Measurements from ENCODE around the gene CDKAL1. TPM values are rescaled to one million over a fixed set of nuclear protein-coding genes. Genes with fewer than 3 reads are reported as not detected.

Gene CDKAL1
- total RNA-seq, 1 donor from 2014 or later, result 9.1 TPM

- DNase-seq, result no peak
- no peaks in the 10 kb centered on the region for H3K27me3 ChIP-seq (ENCODE audit: low read depth)
- no peaks in the 10 kb centered on the region for H3K9me3 ChIP-seq (replicated peaks)
- H3K4me1 ChIP-seq, result peaks cover 35% of the 10 kb centered on the region
- H3K27ac ChIP-seq (replicated peaks), result no peak overlapping the region
- intact Hi-C loops (cut with micrococcal nuclease), result no loop called here
- no peak overlapping the region for H3K4me3 ChIP-seq
- TF ChIP-seq CTCF (IDR thresholded peaks at IDR 0.05; ENCODE audit: borderline replicate concordance), result no peak
- no peaks in the 10 kb centered on the region for H3K36me3 ChIP-seq
These were observed 569.5 kb downstream of the CDKAL1 start for GRCh38 chr6:21103626-21104224.

GRCh38 chr6:21104288-21104687 is 570.0 kb downstream of the CDKAL1 start:
- DNase-seq, result no peak
- H3K4me1 ChIP-seq, result peaks cover 36% of the 10 kb centered on the region
- H3K27ac ChIP-seq (replicated peaks), result no peak overlapping the region
- TF ChIP-seq CTCF (IDR thresholded peaks at IDR 0.05; ENCODE audit: borderline replicate concordance), result no peak
- H3K36me3 ChIP-seq, result no peaks in the 10 kb centered on the region
- H3K27me3 ChIP-seq (ENCODE audit: low read depth), result no peaks in the 10 kb centered on the region
- no peak overlapping the region for H3K4me3 ChIP-seq
- intact Hi-C loops (cut with micrococcal nuclease), result no loop called here
- no peaks in the 10 kb centered on the region for H3K9me3 ChIP-seq (replicated peaks)

GRCh38 chr6:21107796-21108195 is 573.5 kb downstream of the CDKAL1 start:
- H3K27me3 ChIP-seq (ENCODE audit: low read depth), result no peaks in the 10 kb centered on the region
- no peaks in the 10 kb centered on the region for H3K9me3 ChIP-seq (replicated peaks)
- no peak for DNase-seq
- TF ChIP-seq CTCF (IDR thresholded peaks at IDR 0.05; ENCODE audit: borderline replicate concordance), result no peak
- no peaks in the 10 kb centered on the region for H3K36me3 ChIP-seq
- intact Hi-C loops (cut with micrococcal nuclease), result no loop called here
- H3K4me1 ChIP-seq, result peaks cover 43% of the 10 kb centered on the region
- no peak overlapping the region for H3K27ac ChIP-seq (replicated peaks)
- H3K4me3 ChIP-seq, result no peak overlapping the region

DNA sequence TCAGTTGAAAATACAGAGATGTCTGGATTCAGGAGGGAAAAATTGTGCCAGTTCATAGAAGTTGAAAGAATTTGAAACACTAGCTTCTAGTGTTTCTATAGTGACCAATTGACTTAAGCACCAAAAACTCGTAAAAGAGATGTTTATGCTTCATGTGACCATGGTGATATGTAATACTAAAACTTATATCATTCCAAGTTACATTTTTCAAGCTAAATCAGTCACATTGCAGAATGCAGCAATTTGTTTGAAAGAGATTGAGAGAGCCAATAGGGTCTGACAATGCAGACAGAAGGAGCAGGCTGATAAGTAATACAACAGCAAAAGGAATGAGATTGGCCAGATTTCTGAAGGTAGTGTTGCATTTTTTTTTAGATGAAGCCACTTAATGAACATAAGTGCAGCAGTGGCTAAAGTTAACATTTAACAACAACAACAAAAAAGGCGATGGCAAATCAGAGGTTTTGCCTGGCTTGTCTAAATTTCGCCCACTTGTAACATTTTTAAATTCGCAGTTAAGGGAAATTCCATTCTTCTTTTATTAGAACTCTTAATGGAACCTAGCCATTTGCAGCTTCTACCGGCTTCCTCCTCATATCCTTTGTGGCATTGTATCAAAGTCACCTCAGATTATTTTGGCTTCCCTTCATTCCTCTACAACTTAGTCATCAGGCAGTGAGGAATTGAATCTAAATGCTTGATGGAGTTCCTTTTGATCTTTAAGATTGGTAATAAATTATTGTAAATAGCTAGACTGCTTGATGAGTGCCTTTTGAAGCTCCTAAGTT is 575.3 kb downstream of the CDKAL1 start:
- Histone ChIP-seq H3K4me3 (no peak overlapping the region), H3K36me3 (no peaks in the 10 kb centered on the region), H3K27me3 (ENCODE audit: low read depth) (no peaks in the 10 kb centered on the region), H3K4me1 (peaks cover 33% of the 10 kb centered on the region), H3K9me3 (replicated peaks) (no peaks in the 10 kb centered on the region), H3K27ac (replicated peaks) (no peak overlapping the region)
- no peak for DNase-seq
- intact Hi-C loops (cut with micrococcal nuclease), result no loop called here
- no peak for TF ChIP-seq CTCF (IDR thresholded peaks at IDR 0.05; ENCODE audit: borderline replicate concordance)

GRCh38 chr6:21110684-21111083 is 576.4 kb downstream of the CDKAL1 start:
- no peak overlapping the region for H3K4me3 ChIP-seq
- H3K36me3 ChIP-seq, result no peaks in the 10 kb centered on the region
- DNase-seq, result no peak
- no peak overlapping the region for H3K27ac ChIP-seq (replicated peaks)
- no peaks in the 10 kb centered on the region for H3K27me3 ChIP-seq (ENCODE audit: low read depth)
- no peak for TF ChIP-seq CTCF (IDR thresholded peaks at IDR 0.05; ENCODE audit: borderline replicate concordance)
- intact Hi-C loops (cut with micrococcal nuclease), result no loop called here
- H3K9me3 ChIP-seq (replicated peaks), result no peaks in the 10 kb centered on the region
- H3K4me1 ChIP-seq, result peaks cover 32% of the 10 kb centered on the region
